ENCODE data around the gene DOCK1.

DNA sequence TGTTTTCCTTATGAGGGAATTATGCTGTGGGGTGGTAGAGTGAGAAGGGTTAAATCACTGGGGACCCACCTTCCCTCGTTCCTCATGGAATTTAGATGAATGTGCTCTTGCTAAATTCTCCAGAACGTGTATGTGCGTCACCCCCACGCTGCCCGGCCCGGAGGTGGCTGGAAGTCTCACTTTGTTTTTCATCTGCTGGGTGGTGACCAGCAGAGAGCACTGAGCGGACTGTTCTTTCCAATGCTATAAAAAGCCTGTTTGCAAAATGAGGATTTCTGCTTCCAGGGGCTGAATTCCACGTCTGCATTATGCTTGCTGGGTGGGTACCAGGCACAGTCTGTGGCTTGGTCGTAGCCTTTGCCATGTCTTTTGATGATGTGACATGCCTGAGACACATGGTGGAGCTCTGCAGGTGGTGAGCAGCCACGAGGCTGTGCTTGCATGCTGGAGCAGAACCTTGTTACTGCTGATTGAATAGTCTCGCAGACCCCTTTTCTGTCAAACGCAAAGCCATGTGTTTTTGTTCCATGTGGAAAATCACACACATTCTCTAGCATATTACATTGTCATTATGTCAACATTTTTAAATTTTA is 323.1 kb downstream of the DOCK1 start:
- TF ChIP-seq, protein P1, sequence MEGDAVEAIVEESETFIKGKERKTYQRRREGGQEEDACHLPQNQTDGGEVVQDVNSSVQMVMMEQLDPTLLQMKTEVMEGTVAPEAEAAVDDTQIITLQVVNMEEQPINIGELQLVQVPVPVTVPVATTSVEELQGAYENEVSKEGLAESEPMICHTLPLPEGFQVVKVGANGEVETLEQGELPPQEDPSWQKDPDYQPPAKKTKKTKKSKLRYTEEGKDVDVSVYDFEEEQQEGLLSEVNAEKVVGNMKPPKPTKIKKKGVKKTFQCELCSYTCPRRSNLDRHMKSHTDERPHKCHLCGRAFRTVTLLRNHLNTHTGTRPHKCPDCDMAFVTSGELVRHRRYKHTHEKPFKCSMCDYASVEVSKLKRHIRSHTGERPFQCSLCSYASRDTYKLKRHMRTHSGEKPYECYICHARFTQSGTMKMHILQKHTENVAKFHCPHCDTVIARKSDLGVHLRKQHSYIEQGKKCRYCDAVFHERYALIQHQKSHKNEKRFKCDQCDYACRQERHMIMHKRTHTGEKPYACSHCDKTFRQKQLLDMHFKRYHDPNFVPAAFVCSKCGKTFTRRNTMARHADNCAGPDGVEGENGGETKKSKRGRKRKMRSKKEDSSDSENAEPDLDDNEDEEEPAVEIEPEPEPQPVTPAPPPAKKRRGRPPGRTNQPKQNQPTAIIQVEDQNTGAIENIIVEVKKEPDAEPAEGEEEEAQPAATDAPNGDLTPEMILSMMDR (IDR thresholded peaks at IDR 0.05): no peak
- TF ChIP-seq EZH2phosphoT487 (IDR thresholded peaks at IDR 0.05): no peak
